ENCODE data around the gene TMBIM1. TPM values are rescaled to one million over a fixed set of nuclear protein-coding genes. Genes with fewer than 3 reads are reported as not detected.
A peak's percentile ranks its signal among the peaks of the same experiment; 100 is the strongest.

Gene TMBIM1
- total RNA-seq, 4 donors from 2014 or later = 234 to 370 (median 319) TPM

- Histone ChIP-seq H3K27me3 (no peaks in the 10 kb centered on the region), H3K4me1 (peaks cover 2% of the 10 kb centered on the region), H3K9me3 (no peaks in the 10 kb centered on the region), H3K4me3 (no peak overlapping the region), H3K36me3 (peaks cover 85% of the 10 kb centered on the region), H3K27ac (no peak overlapping the region)
- DNase-seq (ENCODE audit: low spot score in 2 of 2) = peak in 1 of 2 donors; percentile 8
- WGBS = 75% methylated on average over 5 of the region's 5 CpGs
- TF ChIP-seq POLR2AphosphoS5 (IDR thresholded peaks at IDR 0.05) (no peak), CTCF (IDR thresholded peaks at IDR 0.05) (no peak), EP300 (IDR thresholded peaks at IDR 0.05) (no peak), POLR2A (IDR thresholded peaks at IDR 0.05) (no peak)
Measured at GRCh38 chr2:218253232-218253625, 39.1 kb downstream of the TMBIM1 start.

GRCh38 chr2:218252509-218253231 is 39.6 kb downstream of the TMBIM1 start:
- H3K4me1 ChIP-seq = no peaks in the 10 kb centered on the region
- WGBS = 71% methylated on average over 7 of the region's 7 CpGs
- H3K27me3 ChIP-seq = no peaks in the 10 kb centered on the region
- TF ChIP-seq POLR2A (IDR thresholded peaks at IDR 0.05) = no peak
- no peak for TF ChIP-seq EP300 (IDR thresholded peaks at IDR 0.05)
- no peak for TF ChIP-seq CTCF (IDR thresholded peaks at IDR 0.05)
- no peak for TF ChIP-seq POLR2AphosphoS5 (IDR thresholded peaks at IDR 0.05)
- peak in 1 of 2 donors; percentile 60 for DNase-seq (ENCODE audit: low spot score in 2 of 2)
- H3K27ac ChIP-seq = no peak overlapping the region
- no peaks in the 10 kb centered on the region for H3K9me3 ChIP-seq
- H3K4me3 ChIP-seq = no peak overlapping the region
- H3K36me3 ChIP-seq = peaks cover 90% of the 10 kb centered on the region

- 95% methylated on average over 13 of the region's 13 CpGs for WGBS
- Histone ChIP-seq H3K27ac (no peak overlapping the region), H3K36me3 (peaks cover 100% of the 10 kb centered on the region), H3K27me3 (no peaks in the 10 kb centered on the region), H3K4me3 (no peak overlapping the region), H3K9me3 (no peaks in the 10 kb centered on the region), H3K4me1 (no peaks in the 10 kb centered on the region)
- peak in 1 of 2 donors; percentile 26 for DNase-seq (ENCODE audit: low spot score in 2 of 2)
- TF ChIP-seq POLR2A (IDR thresholded peaks at IDR 0.05) = no peak
- TF ChIP-seq CTCF (IDR thresholded peaks at IDR 0.05) = no peak
- no peak for TF ChIP-seq POLR2AphosphoS5 (IDR thresholded peaks at IDR 0.05)
- TF ChIP-seq EP300 (IDR thresholded peaks at IDR 0.05) = no peak
Measured at GRCh38 chr2:218249691-218250090, 42.6 kb downstream of the TMBIM1 start.

- 73% methylated on average over 5 of the region's 5 CpGs for WGBS
- no peak overlapping the region for H3K27ac ChIP-seq
- H3K9me3 ChIP-seq = no peaks in the 10 kb centered on the region
- H3K27me3 ChIP-seq = no peaks in the 10 kb centered on the region
- DNase-seq (ENCODE audit: low spot score in 2 of 2) = no peak
- TF ChIP-seq CTCF (IDR thresholded peaks at IDR 0.05) = no peak
- no peak for TF ChIP-seq POLR2A (IDR thresholded peaks at IDR 0.05)
- TF ChIP-seq POLR2AphosphoS5 (IDR thresholded peaks at IDR 0.05) = no peak
- TF ChIP-seq EP300 (IDR thresholded peaks at IDR 0.05) = no peak
- H3K4me1 ChIP-seq = peaks cover 3% of the 10 kb centered on the region
- no peak overlapping the region for H3K4me3 ChIP-seq
- peaks cover 98% of the 10 kb centered on the region for H3K36me3 ChIP-seq
Measured at GRCh38 chr2:218245214-218245613, 47.1 kb downstream of the TMBIM1 start.

- peaks cover 98% of the 10 kb centered on the region for H3K36me3 ChIP-seq
- H3K9me3 ChIP-seq = no peaks in the 10 kb centered on the region
- H3K4me1 ChIP-seq = peaks cover 3% of the 10 kb centered on the region
- no peak overlapping the region for H3K4me3 ChIP-seq
- no peak overlapping the region for H3K27ac ChIP-seq
- no peak for TF ChIP-seq POLR2AphosphoS5 (IDR thresholded peaks at IDR 0.05)
- no peak for TF ChIP-seq POLR2A (IDR thresholded peaks at IDR 0.05)
- no peak for TF ChIP-seq CTCF (IDR thresholded peaks at IDR 0.05)
- no peak for TF ChIP-seq EP300 (IDR thresholded peaks at IDR 0.05)
- WGBS = 84% methylated on average over 2 of the region's 2 CpGs
- H3K27me3 ChIP-seq = no peaks in the 10 kb centered on the region
- no peak for DNase-seq (ENCODE audit: low spot score in 2 of 2)
Measured at GRCh38 chr2:218244665-218245064, 47.6 kb downstream of the TMBIM1 start.
